Measurements from ENCODE around the gene FBXW9. TPM values are rescaled to one million over a fixed set of nuclear protein-coding genes. Genes with fewer than 3 reads are reported as not detected.

The FBXW9 gene
- total and polyA plus RNA-seq, 8 donors = 0.29 to 10.9 (median 4.0) TPM

- no peak for DNase-seq
- H3K27ac ChIP-seq = no peak overlapping the region
- H3K4me1 ChIP-seq = peaks cover 19 to 58% (median 41%) of the 10 kb centered on the region in 4 donors
- WGBS, 5 donors = 73 to 91% (median 86%) methylated on average over 9 to 10 of the region's 10 CpGs
- H3K4me3 ChIP-seq = no peak overlapping the region
- intact Hi-C loops (cut with DNase I; ENCODE audit: low total_unique reads) = loop anchor here (10.0 kb wide), 1 partner anchor 108 kb away; no protein-coding TSS in a partner anchor
- no peaks in the 10 kb centered on the region for H3K9me3 ChIP-seq
- TF ChIP-seq POLR2A (IDR thresholded peaks at IDR 0.05) (no peak), EP300 (IDR thresholded peaks at IDR 0.05) (no peak), POLR2AphosphoS5 (IDR thresholded peaks at IDR 0.05) (no peak)
- TF ChIP-seq, protein P1, sequence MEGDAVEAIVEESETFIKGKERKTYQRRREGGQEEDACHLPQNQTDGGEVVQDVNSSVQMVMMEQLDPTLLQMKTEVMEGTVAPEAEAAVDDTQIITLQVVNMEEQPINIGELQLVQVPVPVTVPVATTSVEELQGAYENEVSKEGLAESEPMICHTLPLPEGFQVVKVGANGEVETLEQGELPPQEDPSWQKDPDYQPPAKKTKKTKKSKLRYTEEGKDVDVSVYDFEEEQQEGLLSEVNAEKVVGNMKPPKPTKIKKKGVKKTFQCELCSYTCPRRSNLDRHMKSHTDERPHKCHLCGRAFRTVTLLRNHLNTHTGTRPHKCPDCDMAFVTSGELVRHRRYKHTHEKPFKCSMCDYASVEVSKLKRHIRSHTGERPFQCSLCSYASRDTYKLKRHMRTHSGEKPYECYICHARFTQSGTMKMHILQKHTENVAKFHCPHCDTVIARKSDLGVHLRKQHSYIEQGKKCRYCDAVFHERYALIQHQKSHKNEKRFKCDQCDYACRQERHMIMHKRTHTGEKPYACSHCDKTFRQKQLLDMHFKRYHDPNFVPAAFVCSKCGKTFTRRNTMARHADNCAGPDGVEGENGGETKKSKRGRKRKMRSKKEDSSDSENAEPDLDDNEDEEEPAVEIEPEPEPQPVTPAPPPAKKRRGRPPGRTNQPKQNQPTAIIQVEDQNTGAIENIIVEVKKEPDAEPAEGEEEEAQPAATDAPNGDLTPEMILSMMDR (IDR thresholded peaks at IDR 0.05) = no peak
- H3K27me3 ChIP-seq = no peaks in the 10 kb centered on the region
- H3K36me3 ChIP-seq = peaks cover 45 to 63% (median 61%) of the 10 kb centered on the region in 4 donors
These were observed 23.7 kb downstream of the FBXW9 start for GRCh38 chr19:12672744-12673143.

DNA sequence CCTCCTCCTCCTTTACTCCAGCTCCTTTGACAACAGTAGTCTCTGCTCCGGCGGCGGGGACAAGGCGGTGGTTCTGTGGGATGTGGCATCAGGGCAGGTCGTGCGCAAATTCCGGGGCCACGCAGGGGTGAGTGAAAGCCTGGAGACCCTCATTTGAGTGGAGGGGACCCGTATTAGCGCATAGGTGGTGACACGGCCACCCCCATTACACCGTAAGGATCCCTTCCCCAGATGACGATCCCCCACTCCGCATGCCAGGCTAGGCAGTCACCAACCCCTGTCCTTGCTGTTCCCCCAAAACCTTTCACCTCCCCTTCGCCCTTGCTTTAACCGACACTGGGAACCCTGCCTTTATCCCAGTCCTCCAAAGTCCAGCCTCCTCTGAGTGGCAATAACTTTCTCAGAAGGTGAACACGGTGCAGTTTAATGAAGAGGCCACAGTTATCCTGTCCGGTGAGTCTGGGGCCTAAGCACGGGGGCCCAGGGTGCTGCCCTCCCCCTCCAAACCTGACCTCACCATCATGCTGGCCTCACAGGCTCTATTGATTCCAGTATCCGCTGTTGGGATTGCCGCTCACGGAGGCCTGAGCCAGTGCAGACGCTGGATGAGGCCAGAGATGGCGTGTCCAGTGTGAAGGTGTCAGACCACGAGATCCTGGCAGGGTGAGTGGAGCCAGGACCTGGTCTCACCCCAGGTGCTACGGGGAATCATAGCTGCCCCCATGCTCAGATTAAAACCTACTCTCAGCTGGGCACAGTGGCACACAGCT lies 26.1 kb downstream of the FBXW9 start:
- 33 to 47% (median 34%) methylated on average over 19 to 26 of the region's 26 CpGs for WGBS, 5 donors
- intact Hi-C loops (cut with DNase I; ENCODE audit: low total_unique reads) = loop anchor here (10.0 kb wide), 1 partner anchor 106 kb away; no protein-coding TSS in a partner anchor
- H3K4me1 ChIP-seq = peaks cover 33 to 61% (median 51%) of the 10 kb centered on the region in 4 donors
- no peak for DNase-seq
- H3K36me3 ChIP-seq = peaks cover 29 to 39% (median 37%) of the 10 kb centered on the region in 4 donors
- H3K4me3 ChIP-seq = peak overlapping the region; percentile 78 to 97 (median 88)
- H3K27ac ChIP-seq = peak overlapping the region; percentile 92 to 98 (median 96)
- TF ChIP-seq, protein P1 (IDR thresholded peaks at IDR 0.05) = no peak
- TF ChIP-seq EP300 (IDR thresholded peaks at IDR 0.05) (no peak), POLR2AphosphoS5 (IDR thresholded peaks at IDR 0.05) (no peak), POLR2A (IDR thresholded peaks at IDR 0.05) (no peak)
- H3K27me3 ChIP-seq = no peaks in the 10 kb centered on the region
- no peaks in the 10 kb centered on the region for H3K9me3 ChIP-seq

DNA sequence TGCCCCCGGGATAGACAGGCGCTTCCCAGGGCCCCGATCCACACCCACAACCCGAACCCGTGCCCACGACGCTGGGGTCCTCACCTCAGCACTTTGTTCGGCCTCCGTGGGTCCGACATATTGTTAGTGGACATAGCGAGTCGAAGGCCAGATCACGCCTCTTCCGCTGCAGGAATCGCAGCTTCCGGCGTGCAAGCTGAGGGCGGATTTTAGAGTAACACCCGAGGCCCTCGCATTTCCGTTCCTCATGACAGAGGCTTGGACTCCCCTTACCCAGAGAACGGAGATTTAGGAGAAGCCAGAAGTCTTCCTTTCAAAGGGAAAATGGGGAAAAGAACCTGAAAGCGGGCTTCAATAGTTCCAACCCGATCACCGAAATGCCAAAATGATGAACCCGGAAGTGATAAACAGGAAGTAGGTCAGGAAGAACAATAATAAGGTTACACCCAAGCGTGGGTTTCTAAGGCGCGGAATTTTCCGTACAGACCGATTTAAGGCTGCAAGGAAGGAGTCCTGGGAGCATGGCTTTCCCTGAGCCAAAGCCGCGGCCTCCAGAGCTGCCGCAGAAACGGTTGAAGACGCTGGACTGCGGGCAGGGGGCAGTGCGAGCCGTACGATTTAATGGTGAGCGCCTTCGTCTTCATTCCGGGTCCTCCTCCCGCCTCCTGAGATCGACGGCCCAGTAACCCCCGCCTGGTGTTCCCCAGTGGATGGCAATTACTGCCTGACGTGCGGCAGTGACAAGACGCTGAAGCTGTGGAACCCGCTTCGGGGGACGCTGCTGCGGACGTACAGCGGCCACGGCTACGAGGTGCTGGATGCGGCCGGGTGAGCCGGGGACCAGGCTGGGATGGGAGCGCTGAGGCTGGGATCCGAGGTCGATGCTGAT lies 26.9 kb downstream of the FBXW9 start:
- peak; percentile 85 to 94 for DNase-seq
- peak overlapping the region; percentile 92 to 98 (median 96) for H3K27ac ChIP-seq
- no peaks in the 10 kb centered on the region for H3K9me3 ChIP-seq
- H3K4me3 ChIP-seq = peak overlapping the region; percentile 78 to 97 (median 88)
- TF ChIP-seq POLR2A (IDR thresholded peaks at IDR 0.05) = no peak
- TF ChIP-seq POLR2AphosphoS5 (IDR thresholded peaks at IDR 0.05) = peak; percentile 39 to 88 (median 64)
- TF ChIP-seq EP300 (IDR thresholded peaks at IDR 0.05) = no peak
- TF ChIP-seq, protein P1 (IDR thresholded peaks at IDR 0.05) = peak in 1 of 7 experiments; percentile 17
- whole genome bisulfite sequencing, 5 donors = 0 to 1% (median 1%) methylated on average over 33 to 64 of the region's 64 CpGs
- no peaks in the 10 kb centered on the region for H3K27me3 ChIP-seq
- H3K36me3 ChIP-seq = peaks cover 20 to 39% (median 36%) of the 10 kb centered on the region in 4 donors
- intact Hi-C loops (cut with DNase I; ENCODE audit: low total_unique reads) = loop anchor here (10.0 kb wide), 1 partner anchor 105 kb away; no protein-coding TSS in a partner anchor
- H3K4me1 ChIP-seq = peaks cover 33 to 69% (median 59%) of the 10 kb centered on the region in 4 donors

DNA sequence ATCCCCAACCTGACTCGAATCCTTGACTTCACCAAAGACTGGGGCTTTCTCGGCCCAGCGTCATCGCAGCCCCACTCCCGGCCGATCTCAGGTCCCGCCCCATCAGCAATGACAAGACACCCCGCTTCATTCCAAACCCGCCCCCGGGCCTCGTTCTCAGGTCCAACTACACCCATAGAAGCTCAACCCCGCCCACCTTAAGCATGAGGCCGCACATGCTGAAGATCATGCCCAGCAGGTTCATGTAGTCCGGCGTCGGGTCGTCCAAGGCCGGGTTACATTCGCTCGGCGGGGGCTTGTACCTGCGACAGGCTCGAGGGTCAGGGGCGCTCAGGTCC lies 27.5 kb downstream of the FBXW9 start:
- no peaks in the 10 kb centered on the region for H3K9me3 ChIP-seq
- peak overlapping the region; percentile 92 to 98 (median 96) for H3K27ac ChIP-seq
- peaks cover 33 to 73% (median 60%) of the 10 kb centered on the region in 4 donors for H3K4me1 ChIP-seq
- peak; percentile 35 to 78 for DNase-seq
- peak overlapping the region; percentile 78 to 97 (median 88) for H3K4me3 ChIP-seq
- peaks cover 14 to 39% (median 36%) of the 10 kb centered on the region in 4 donors for H3K36me3 ChIP-seq
- 0 to 1% (median 1%) methylated on average over 24 of the region's 24 CpGs for WGBS, 5 donors
- TF ChIP-seq POLR2AphosphoS5 (IDR thresholded peaks at IDR 0.05) (no peak), EP300 (IDR thresholded peaks at IDR 0.05) (no peak), POLR2A (IDR thresholded peaks at IDR 0.05) (no peak)
- TF ChIP-seq, protein P1 (IDR thresholded peaks at IDR 0.05) = no peak
- intact Hi-C loops (cut with DNase I; ENCODE audit: low total_unique reads) = no loop called here
- H3K27me3 ChIP-seq = no peaks in the 10 kb centered on the region

Data from stomach (tissue), 9 donors.